Right atrium auricular region (tissue), 2 donors: ENCODE measurements around the gene PYCARD. TPM values are rescaled to one million over a fixed set of nuclear protein-coding genes. Genes with fewer than 3 reads are reported as not detected.

Source experiments
- DNase-seq: peaks from one replicate; pipeline ENCODE4 v3.0.0-alpha.2; 2019; ENCODE audit warnings: low spot score
- H3K27ac ChIP-seq, 2 donors: fragments of 200-600 bp; sonication (generic); 1 replicate in 1 of 2; 2 replicates in 1 of 2; pipeline ENCODE4 v1.5.1; 2016 to 2019
- H3K27me3 ChIP-seq, 2 donors: fragments of 200-600 bp; sonication (generic); one replicate each; pipeline versions ENCODE4 v1.5.1 to v1.6.0; 2017 to 2019
- H3K36me3 ChIP-seq: fragments of 200-600 bp; sonication (generic); one replicate; pipeline ENCODE4 v1.5.1; 2016
- H3K4me1 ChIP-seq, 2 donors: fragments of 200-600 bp; sonication (generic); one replicate each; pipeline versions ENCODE4 v1.5.1 to v1.6.0; 2017 to 2019
- H3K4me3 ChIP-seq, 2 donors: fragments of 200-600 bp; sonication (generic); 1 replicate in 1 of 2; 2 replicates in 1 of 2; pipeline ENCODE4 v1.5.1; 2017 to 2019; ENCODE audit warnings: mild to moderate bottlenecking in 1 of 2, moderate library complexity in 1 of 2
- H3K9me3 ChIP-seq, 2 donors: fragments of 200-600 bp; sonication (generic); one replicate each; pipeline ENCODE4 v1.5.1; 2019
- CTCF ChIP-seq, 2 donors: fragments of 200-600 bp; sonication (generic); IDR thresholded peaks; one replicate each; pipeline ENCODE4 v1.5.1; 2019; ENCODE audit warnings: antibody characterized with exemption in 2 of 2
- total RNA-seq, 2 donors: library from RNA; depleted of rRNA; stranded (reverse); fragments of >200 nt; gene quantifications; one replicate each; pipeline ENCODE4 v1.1.0, GENCODE V29; 2016

PYCARD gene
- total RNA-seq, 2 donors from 2014 or later, result 7.9 to 13.8 TPM

DNA sequence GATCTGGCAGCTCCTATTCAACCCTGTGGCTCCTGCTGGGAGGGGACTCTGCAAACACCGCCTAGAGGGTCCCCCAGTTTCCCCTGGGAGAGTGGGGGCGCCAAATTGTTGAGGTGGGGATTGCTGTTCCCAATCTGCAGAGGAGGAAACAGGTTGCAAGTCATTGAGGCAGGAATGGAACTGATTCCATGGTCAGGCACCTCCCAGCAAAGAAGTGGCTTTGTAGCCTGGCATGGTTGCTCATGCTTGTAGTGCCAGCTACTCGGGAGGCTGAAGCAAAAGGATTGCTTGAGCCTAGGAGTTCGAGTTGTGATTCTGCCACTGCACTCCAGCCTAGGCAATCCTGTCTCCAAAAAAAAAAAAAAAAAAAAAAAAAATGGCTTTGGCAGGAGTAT, 14.6 kb upstream of the PYCARD start:
- no peak for DNase-seq
- no peaks in the 10 kb centered on the region for H3K9me3 ChIP-seq
- H3K4me1 ChIP-seq, result peaks cover 0 to 29% of the 10 kb centered on the region in 2 donors
- H3K4me3 ChIP-seq, result peak overlapping the region in 1 of 2 donors; percentile 57
- H3K27ac ChIP-seq, result no peak overlapping the region
- no peak for TF ChIP-seq CTCF (IDR thresholded peaks at IDR 0.05)
- peaks cover 0 to 12% of the 10 kb centered on the region in 2 donors for H3K27me3 ChIP-seq
- no peaks in the 10 kb centered on the region for H3K36me3 ChIP-seq

DNA sequence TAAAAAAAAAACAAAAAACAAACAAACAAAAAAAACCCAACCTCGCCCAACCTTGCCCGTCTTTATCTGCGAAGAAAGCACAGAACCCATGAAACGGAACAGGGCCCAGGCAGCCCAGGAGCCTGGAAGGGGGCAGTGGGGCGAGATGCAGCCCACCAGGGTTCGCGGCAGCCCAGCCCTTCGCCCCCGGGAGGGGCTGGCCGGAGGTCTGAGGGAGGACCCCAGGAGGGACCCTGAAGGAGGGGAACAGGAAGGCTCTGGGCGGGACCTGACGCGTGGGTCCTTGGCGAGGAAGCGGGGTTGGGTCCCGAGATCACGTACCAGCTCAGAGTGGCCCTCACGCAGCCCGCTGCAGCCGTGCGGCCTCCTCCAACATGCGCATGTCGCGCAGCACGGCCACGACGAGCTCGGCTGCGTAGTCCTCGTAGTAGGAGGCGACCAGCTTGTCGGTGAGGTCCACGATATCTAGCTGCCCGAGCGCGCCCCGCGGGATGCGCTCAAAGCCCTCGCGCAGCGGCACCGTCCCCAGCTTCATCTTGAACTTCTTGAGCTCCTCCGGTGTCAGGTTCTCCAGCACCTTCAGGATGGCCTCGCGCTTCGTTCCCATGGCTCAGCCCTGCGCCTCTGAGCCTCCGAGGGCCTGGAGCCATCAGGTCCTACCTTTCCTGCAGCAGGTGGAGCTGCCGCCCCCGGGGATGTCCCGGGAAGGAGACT, 14.0 kb upstream of the PYCARD start, which contains the start of gene PYDC1:
TSS of gene PYDC1 (minus strand) at position 714 of the 714 bp plus-strand sequence. CDS start at position 607, 107 bp downstream.
- Histone ChIP-seq H3K4me3 (peak within 1 kb of the TSS; percentile 5 to 57), H3K27me3 (peaks cover 0 to 12% of the 10 kb centered on the region in 2 donors), H3K9me3 (no peaks in the 10 kb centered on the region), H3K36me3 (no peaks in the 10 kb centered on the region), H3K4me1 (peaks cover 0 to 29% of the 10 kb centered on the region in 2 donors), H3K27ac (no peak within 1 kb of the TSS)
- no peak for DNase-seq
- TF ChIP-seq CTCF (IDR thresholded peaks at IDR 0.05), result no peak

GRCh38 chr16:31215287-31216162, 13.0 kb upstream of the PYCARD start:
- DNase-seq, result no peak
- Histone ChIP-seq H3K4me1 (peaks cover 0 to 29% of the 10 kb centered on the region in 2 donors), H3K9me3 (no peaks in the 10 kb centered on the region), H3K27me3 (peaks cover 0 to 12% of the 10 kb centered on the region in 2 donors), H3K27ac (no peak overlapping the region), H3K36me3 (no peaks in the 10 kb centered on the region), H3K4me3 (peak overlapping the region; percentile 20 to 57)
- no peak for TF ChIP-seq CTCF (IDR thresholded peaks at IDR 0.05)

GRCh38 chr16:31214708-31215286, 12.2 kb upstream of the PYCARD start:
- Histone ChIP-seq H3K36me3 (no peaks in the 10 kb centered on the region), H3K4me1 (peaks cover 0 to 29% of the 10 kb centered on the region in 2 donors), H3K4me3 (peak overlapping the region; percentile 20 to 57), H3K9me3 (no peaks in the 10 kb centered on the region), H3K27me3 (peaks cover 0 to 12% of the 10 kb centered on the region in 2 donors), H3K27ac (no peak overlapping the region)
- no peak for TF ChIP-seq CTCF (IDR thresholded peaks at IDR 0.05)
- no peak for DNase-seq

GRCh38 chr16:31213877-31214707, 11.5 kb upstream of the PYCARD start, which contains the start of gene TRIM72:
Gene TRIM72, plus strand, starts transcription at chr16:31214119. Its CDS starts 620 bp downstream, at chr16:31214739.
- H3K27ac ChIP-seq, result no peak within 1 kb of the TSS
- H3K4me1 ChIP-seq, result peaks cover 0 to 29% of the 10 kb centered on the region in 2 donors
- no peak for TF ChIP-seq CTCF (IDR thresholded peaks at IDR 0.05)
- H3K4me3 ChIP-seq, result peak within 1 kb of the TSS; percentile 20 to 57
- H3K27me3 ChIP-seq, result peaks cover 0 to 12% of the 10 kb centered on the region in 2 donors
- H3K36me3 ChIP-seq, result no peaks in the 10 kb centered on the region
- H3K9me3 ChIP-seq, result no peaks in the 10 kb centered on the region
- no peak for DNase-seq
